Measurements from ENCODE around the gene FER1L5. TPM values are rescaled to one million over a fixed set of nuclear protein-coding genes. Genes with fewer than 3 reads are reported as not detected.

FER1L5 gene
- total and polyA plus RNA-seq, 2 of the 8 experiments (the other 6 are each of a cell fraction or from before 2014, with no cell fraction given) = 0.23 to 0.88 TPM

DNA sequence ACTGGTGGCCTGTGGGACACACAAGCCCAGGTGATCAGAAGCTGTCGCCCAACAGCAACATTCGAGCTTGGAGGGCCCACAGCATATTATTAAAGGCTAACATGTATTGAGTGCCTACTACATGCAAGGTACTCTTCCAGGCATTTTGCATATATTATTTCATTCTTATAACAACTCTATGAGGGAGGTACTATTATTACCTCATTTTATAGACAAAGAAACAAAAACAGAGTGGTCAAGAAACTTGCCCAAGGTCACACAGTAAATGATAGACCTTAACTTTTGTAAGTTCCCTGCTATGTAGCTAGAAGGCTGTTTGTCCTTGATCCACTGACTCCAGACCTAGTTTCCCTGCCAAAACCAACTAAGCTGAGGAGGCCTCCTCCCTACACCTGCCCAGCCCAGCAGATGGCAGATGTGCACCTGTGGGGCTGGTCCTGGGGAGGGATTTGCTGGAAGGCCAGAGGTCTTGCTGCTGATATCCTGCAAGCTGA is 40.2 kb upstream of the FER1L5 start:
- Histone ChIP-seq H3K36me3 (ENCODE audit: control insufficient read depth in 2 of 4, insufficient read depth in 4 of 4, low read length in 3 of 4) (peaks cover 21 to 84% (median 62%) of the 10 kb centered on the region in 4 experiments), H2BK20ac (ENCODE audit: low read length) (no peak overlapping the region), H2BK5ac (ENCODE audit: low read depth, low read length) (no peak overlapping the region), H3K56ac (replicated peaks; ENCODE audit: insufficient read length, low read depth, low read length) (no peak overlapping the region), H3K4me3 (ENCODE audit: extremely low read depth in 1 of 4, insufficient read depth in 2 of 4, low read depth in 3 of 4, low read length in 4 of 4) (no peak overlapping the region), H4K91ac (replicated peaks; ENCODE audit: insufficient read length, low read length) (no peak overlapping the region), H3K23ac (ENCODE audit: insufficient read length) (no peak overlapping the region), H3K23me2 (ENCODE audit: low read depth, low read length) (no peaks in the 10 kb centered on the region), H2BK12ac (ENCODE audit: low read depth, low read length) (no peak overlapping the region), H3K9me3 (ENCODE audit: insufficient read depth in 2 of 2, low read depth in 1 of 2, low read length in 1 of 2) (no peaks in the 10 kb centered on the region), H3K4me1 (replicated peaks in 1 of 4; ENCODE audit: control insufficient read depth in 3 of 4, insufficient read depth in 4 of 4, low read length in 3 of 4) (no peaks in the 10 kb centered on the region; a peak in 1 of 7 replicates), H4K5ac (ENCODE audit: insufficient read length, low read depth, low read length) (no peak overlapping the region), H3K14ac (ENCODE audit: insufficient read length) (no peak overlapping the region), H4K8ac (ENCODE audit: extremely low read depth, insufficient read depth, low read length) (no peak overlapping the region), H3K79me2 (ENCODE audit: control insufficient read depth in 1 of 2, insufficient read depth in 2 of 2, low read length in 2 of 2) (no peaks in the 10 kb centered on the region), H3K27me3 (replicated peaks in 1 of 4; ENCODE audit: control insufficient read depth in 3 of 4, extremely low read depth in 1 of 4, insufficient read depth in 3 of 4, low read length in 3 of 4) (no peaks in the 10 kb centered on the region), H2BK15ac (ENCODE audit: low read length) (no peak overlapping the region), H3K4ac (replicated peaks; ENCODE audit: insufficient read length, low read depth, low read length) (no peak overlapping the region), H3K79me1 (ENCODE audit: low read depth, low read length) (no peaks in the 10 kb centered on the region), H3K18ac (ENCODE audit: extremely low read depth, low read length) (no peak overlapping the region), H2AK5ac (ENCODE audit: low read depth, low read length) (no peak overlapping the region), H3K4me2 (ENCODE audit: insufficient read depth in 1 of 2, low read depth in 2 of 2, low read length in 2 of 2) (no peak overlapping the region), H3K9ac (replicated peaks in 1 of 4; ENCODE audit: extremely low read depth in 1 of 4, low read depth in 3 of 4, low read length in 3 of 4) (no peak overlapping the region), H2BK120ac (replicated peaks; ENCODE audit: low read depth, low read length) (no peak overlapping the region), H2AFZ (ENCODE audit: low read length) (no peak overlapping the region), H3K27ac (ENCODE audit: low read depth, low read length) (no peak overlapping the region), H4K20me1 (replicated peaks in 1 of 2; ENCODE audit: control insufficient read depth in 1 of 2, insufficient read depth in 2 of 2, low read length in 2 of 2) (peaks cover 2% of the 10 kb centered on the region in 2 experiments)
- FAIRE-seq (no peak), DNase-seq (ENCODE audit: low read depth in 1 of 2, low spot score in 2 of 2) (no peak)
- ChIA-PET POLR2A (ENCODE audit: partially characterized antibody) (no interaction called here), CTCF (ENCODE audit: partially characterized antibody) (interaction anchor here (0.7 to 1.4 kb wide), 8 partner anchors 9 to 198 kb away, joined by 3 to 4 read pairs (median 3); no protein-coding TSS in a partner anchor)
- 93% methylated on average over 2 of the region's 2 CpGs; no CpG with 5 or more reads in 1 of the 2 experiments for WGBS, 2 experiments (ENCODE audit: extremely low coverage in 1 of 2, insufficient coverage in 1 of 2, insufficient read length in 1 of 2, insufficient replicate concordance in 2 of 2, low coverage in 1 of 2, low lambda C conversion rate in 2 of 2, missing lambda C conversion rate in 1 of 2)
- TF ChIP-seq KDM1A (IDR thresholded peaks at IDR 0.05; ENCODE audit: borderline replicate concordance, low read length) = no peak
- no peak for TF ChIP-seq BCL11A (IDR thresholded peaks at IDR 0.05; ENCODE audit: low read depth in 2 of 2, low read length in 2 of 2)
- TF ChIP-seq RAD21 (IDR thresholded peaks at IDR 0.05 in 1 of 2, conservative IDR thresholded peaks at IDR 0.05 in 1 of 2; ENCODE audit: low read depth in 2 of 2, low read length in 2 of 2) = peak; percentile 30 to 46
- no peak for TF ChIP-seq TAF7 (optimal IDR thresholded peaks at IDR 0.05; ENCODE audit: borderline replicate concordance, low read depth, low read length)
- TF ChIP-seq, protein P1, sequence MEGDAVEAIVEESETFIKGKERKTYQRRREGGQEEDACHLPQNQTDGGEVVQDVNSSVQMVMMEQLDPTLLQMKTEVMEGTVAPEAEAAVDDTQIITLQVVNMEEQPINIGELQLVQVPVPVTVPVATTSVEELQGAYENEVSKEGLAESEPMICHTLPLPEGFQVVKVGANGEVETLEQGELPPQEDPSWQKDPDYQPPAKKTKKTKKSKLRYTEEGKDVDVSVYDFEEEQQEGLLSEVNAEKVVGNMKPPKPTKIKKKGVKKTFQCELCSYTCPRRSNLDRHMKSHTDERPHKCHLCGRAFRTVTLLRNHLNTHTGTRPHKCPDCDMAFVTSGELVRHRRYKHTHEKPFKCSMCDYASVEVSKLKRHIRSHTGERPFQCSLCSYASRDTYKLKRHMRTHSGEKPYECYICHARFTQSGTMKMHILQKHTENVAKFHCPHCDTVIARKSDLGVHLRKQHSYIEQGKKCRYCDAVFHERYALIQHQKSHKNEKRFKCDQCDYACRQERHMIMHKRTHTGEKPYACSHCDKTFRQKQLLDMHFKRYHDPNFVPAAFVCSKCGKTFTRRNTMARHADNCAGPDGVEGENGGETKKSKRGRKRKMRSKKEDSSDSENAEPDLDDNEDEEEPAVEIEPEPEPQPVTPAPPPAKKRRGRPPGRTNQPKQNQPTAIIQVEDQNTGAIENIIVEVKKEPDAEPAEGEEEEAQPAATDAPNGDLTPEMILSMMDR (IDR thresholded peaks at IDR 0.05; ENCODE audit: control extremely low read depth in 1 of 3, insufficient read depth in 1 of 3, low read depth in 1 of 3, low read length in 3 of 3) = peak; percentile 3 to 41 (median 17); a peak in 3 of 4 replicates
